Mucosa of rectum (tissue), 2 donors: ENCODE data around the gene SNX15.

Experiments used
- H3K27ac ChIP-seq, 2 donors: one replicate each; pipeline ENCODE4 v1.7.0; 2013; ENCODE audit warnings: inconsistent platforms in 2 of 2, low read depth in 2 of 2, low read length in 2 of 2
- H3K27me3 ChIP-seq, 2 donors: one replicate each; pipeline ENCODE4 v1.7.0; 2013; ENCODE audit warnings: low read length in 2 of 2; ENCODE audit not compliant: control insufficient read depth in 2 of 2, insufficient read depth in 2 of 2
- H3K36me3 ChIP-seq, 2 donors: one replicate each; pipeline ENCODE4 v1.7.0; 2013; ENCODE audit warnings: low read length in 2 of 2; ENCODE audit not compliant: control insufficient read depth in 2 of 2, insufficient read depth in 2 of 2
- H3K4me1 ChIP-seq, 2 donors: one replicate each; pipeline ENCODE4 v1.7.0; 2013; ENCODE audit warnings: low read length in 2 of 2, mild to moderate bottlenecking in 1 of 2; ENCODE audit not compliant: control insufficient read depth in 2 of 2, insufficient read depth in 2 of 2
- H3K4me3 ChIP-seq, 2 donors: one replicate each; pipeline ENCODE4 v1.7.0; 2013; ENCODE audit warnings: low read length in 2 of 2
- H3K9ac ChIP-seq, 2 donors: one replicate each; pipeline ENCODE4 v1.7.0; 2013; ENCODE audit warnings: low read length in 2 of 2, low read depth in 1 of 2, mild to moderate bottlenecking in 1 of 2
- H3K9me3 ChIP-seq, 2 donors: one replicate each; pipeline ENCODE4 v1.7.0; 2013; ENCODE audit warnings: low read length in 2 of 2; ENCODE audit not compliant: control insufficient read depth in 2 of 2
- donor health status: healthy.
- donor health status: Normal muscosa, but diverticular disease.

Gene SNX15

GRCh38 chr11:65077451-65077850, 50.2 kb downstream of the SNX15 start:
- no peak overlapping the region for H3K9ac ChIP-seq

DNA sequence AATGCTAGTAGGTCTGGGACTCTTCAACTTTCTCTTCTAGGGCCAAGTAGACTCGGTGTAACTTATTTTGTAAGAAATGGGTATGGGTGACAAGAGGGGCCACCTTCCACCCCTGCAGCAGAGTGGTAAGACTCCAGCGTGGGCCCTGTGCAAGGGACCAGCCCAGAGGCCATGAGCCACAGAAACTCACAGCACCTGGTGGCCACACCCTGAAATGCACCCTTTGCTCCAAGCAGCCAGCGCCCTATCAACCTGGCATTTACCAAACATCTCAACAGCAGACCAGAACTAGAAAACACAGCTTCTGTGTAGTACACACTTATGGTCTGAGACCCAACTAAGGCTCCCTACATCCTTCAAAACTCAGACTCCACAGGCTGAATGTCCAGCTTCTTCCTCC, 50.9 kb downstream of the SNX15 start:
- H3K27ac ChIP-seq = no peak overlapping the region
- peak overlapping the region in 1 of 2 donors; percentile 26 for H3K9ac ChIP-seq
- H3K4me1 ChIP-seq = peaks cover 6% of the 10 kb centered on the region in 2 donors

More at GRCh38 chr11:65077451-65077850, 50.2 kb downstream of the SNX15 start:
- Histone ChIP-seq H3K4me1 (peaks cover 3 to 6% of the 10 kb centered on the region in 2 donors), H3K36me3 (no peaks in the 10 kb centered on the region), H3K27me3 (no peaks in the 10 kb centered on the region), H3K4me3 (no peak overlapping the region), H3K27ac (no peak overlapping the region), H3K9me3 (no peaks in the 10 kb centered on the region)

GRCh38 chr11:65078786-65079342, 51.6 kb downstream of the SNX15 start:
- Histone ChIP-seq H3K9ac (no peak overlapping the region), H3K36me3 (no peaks in the 10 kb centered on the region), H3K27me3 (no peaks in the 10 kb centered on the region), H3K4me1 (peaks cover 12% of the 10 kb centered on the region in 2 donors), H3K27ac (no peak overlapping the region), H3K4me3 (no peak overlapping the region), H3K9me3 (no peaks in the 10 kb centered on the region)

More for the DNA sequence above, 50.9 kb downstream of the SNX15 start:
- H3K9me3 ChIP-seq = no peaks in the 10 kb centered on the region
- H3K36me3 ChIP-seq = no peaks in the 10 kb centered on the region
- no peak overlapping the region for H3K4me3 ChIP-seq
- no peaks in the 10 kb centered on the region for H3K27me3 ChIP-seq

GRCh38 chr11:65083134-65083833, 56.0 kb downstream of the SNX15 start:
- H3K36me3 ChIP-seq = peaks cover 24 to 34% of the 10 kb centered on the region in 2 donors
- H3K27ac ChIP-seq = peak overlapping the region in 1 of 2 donors; percentile 96
- peak overlapping the region; percentile 70 to 97 for H3K4me3 ChIP-seq
- H3K9me3 ChIP-seq = no peaks in the 10 kb centered on the region
- no peaks in the 10 kb centered on the region for H3K27me3 ChIP-seq
- H3K9ac ChIP-seq = peak overlapping the region; percentile 56 to 75
- H3K4me1 ChIP-seq = peaks cover 15 to 24% of the 10 kb centered on the region in 2 donors

- Histone ChIP-seq H3K27ac (peak within 1 kb of the TSS; percentile 89 to 96), H3K9me3 (no peaks in the 10 kb centered on the region), H3K9ac (peak within 1 kb of the TSS; percentile 75 to 96), H3K4me1 (peaks cover 13 to 21% of the 10 kb centered on the region in 2 donors), H3K27me3 (no peaks in the 10 kb centered on the region), H3K36me3 (peaks cover 31 to 40% of the 10 kb centered on the region in 2 donors), H3K4me3 (peak within 1 kb of the TSS; percentile 70 to 97)
Observed at GRCh38 chr11:65083834-65084597, 56.8 kb downstream of the SNX15 start, which contains the start of the genes CDCA5 and ZFPL1. TSS of gene CDCA5 (minus strand) at chr11:65084040. CDS start at chr11:65083978, 62 bp downstream. TSS of gene ZFPL1 (plus strand) at chr11:65084222. CDS start at chr11:65084699, 477 bp downstream.

- no peaks in the 10 kb centered on the region for H3K27me3 ChIP-seq
- peak overlapping the region; percentile 75 to 96 for H3K9ac ChIP-seq
- H3K27ac ChIP-seq = peak overlapping the region; percentile 89 to 96
- H3K4me1 ChIP-seq = peaks cover 13 to 21% of the 10 kb centered on the region in 2 donors
- H3K36me3 ChIP-seq = peaks cover 38 to 47% of the 10 kb centered on the region in 2 donors
- H3K4me3 ChIP-seq = peak overlapping the region; percentile 70 to 97
- H3K9me3 ChIP-seq = no peaks in the 10 kb centered on the region
Observed at GRCh38 chr11:65084598-65085375, 57.5 kb downstream of the SNX15 start.

DNA sequence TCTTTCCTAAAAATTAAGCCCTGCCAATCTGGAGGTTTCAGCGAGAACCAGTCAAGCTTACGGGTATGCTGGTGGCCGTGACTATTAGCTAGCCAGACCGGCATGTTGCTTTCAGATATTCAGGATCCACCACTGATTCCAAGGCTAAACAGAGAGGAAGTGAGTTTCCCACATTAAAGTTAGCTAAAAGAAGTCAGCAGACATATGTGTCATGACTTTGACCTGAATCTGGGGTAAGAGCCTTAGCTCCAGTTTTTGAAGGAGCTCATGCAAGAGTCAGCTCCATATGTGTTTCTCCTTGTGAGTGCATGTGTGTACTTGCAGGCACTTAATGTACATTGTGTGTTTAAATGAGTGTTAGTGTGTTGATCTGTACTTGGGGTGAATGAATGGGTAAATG, 58.2 kb downstream of the SNX15 start:
- no peaks in the 10 kb centered on the region for H3K27me3 ChIP-seq
- H3K9me3 ChIP-seq = no peaks in the 10 kb centered on the region
- peaks cover 13 to 21% of the 10 kb centered on the region in 2 donors for H3K4me1 ChIP-seq
- H3K9ac ChIP-seq = no peak overlapping the region
- no peak overlapping the region for H3K27ac ChIP-seq
- H3K4me3 ChIP-seq = no peak overlapping the region
- peaks cover 38 to 47% of the 10 kb centered on the region in 2 donors for H3K36me3 ChIP-seq

- Histone ChIP-seq H3K27ac (no peak overlapping the region), H3K4me1 (peaks cover 13 to 21% of the 10 kb centered on the region in 2 donors), H3K36me3 (peaks cover 38 to 47% of the 10 kb centered on the region in 2 donors), H3K9ac (no peak overlapping the region), H3K27me3 (no peaks in the 10 kb centered on the region), H3K9me3 (no peaks in the 10 kb centered on the region), H3K4me3 (no peak overlapping the region)
Observed at GRCh38 chr11:65086809-65087208, 59.6 kb downstream of the SNX15 start.

DNA sequence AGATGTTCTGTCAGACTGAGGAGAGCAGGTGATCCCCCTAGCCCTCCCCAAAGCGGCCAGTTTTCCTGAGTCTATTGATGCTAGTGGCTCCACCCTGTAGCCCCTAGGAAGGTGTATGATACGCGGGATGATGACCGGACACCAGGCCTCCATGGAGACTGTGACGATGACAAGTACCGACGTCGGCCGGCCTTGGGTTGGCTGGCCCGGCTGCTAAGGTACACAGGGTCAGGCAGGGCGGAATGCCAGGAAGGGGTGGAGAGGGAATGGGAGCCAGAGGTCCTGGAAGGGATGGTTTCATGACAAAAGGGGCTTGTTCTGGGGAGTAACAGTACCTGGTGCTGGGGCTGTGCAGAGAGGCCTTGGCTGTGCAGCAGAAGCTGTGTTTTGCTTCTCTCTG, 60.0 kb downstream of the SNX15 start:
- Histone ChIP-seq H3K9ac (no peak overlapping the region), H3K4me1 (peaks cover 13 to 21% of the 10 kb centered on the region in 2 donors), H3K36me3 (peaks cover 38 to 47% of the 10 kb centered on the region in 2 donors), H3K27ac (no peak overlapping the region), H3K27me3 (no peaks in the 10 kb centered on the region), H3K4me3 (no peak overlapping the region), H3K9me3 (no peaks in the 10 kb centered on the region)
